Stimulated activated CD8-positive, alpha-beta memory T cell treated with anti-CD3 and anti-CD28 coated beads, Interleukin-7, amount 100 ng/mL, for 4 hours (primary cell): ENCODE measurements around the gene SPEF2.
A peak's percentile ranks its signal among the peaks of the same experiment; 100 is the strongest.
"Not testable (repeated sequence)": the region's sequence is repeated elsewhere in the genome, so short reads cannot be mapped to it uniquely, and the experiment has no call there.

Experiments
- DNase-seq, 2 donors: peaks; one replicate each; pipeline ENCODE4 v3.0.0-alpha.2; 2020; ENCODE audit warnings: low read depth in 2 of 2

The SPEF2 gene

DNA sequence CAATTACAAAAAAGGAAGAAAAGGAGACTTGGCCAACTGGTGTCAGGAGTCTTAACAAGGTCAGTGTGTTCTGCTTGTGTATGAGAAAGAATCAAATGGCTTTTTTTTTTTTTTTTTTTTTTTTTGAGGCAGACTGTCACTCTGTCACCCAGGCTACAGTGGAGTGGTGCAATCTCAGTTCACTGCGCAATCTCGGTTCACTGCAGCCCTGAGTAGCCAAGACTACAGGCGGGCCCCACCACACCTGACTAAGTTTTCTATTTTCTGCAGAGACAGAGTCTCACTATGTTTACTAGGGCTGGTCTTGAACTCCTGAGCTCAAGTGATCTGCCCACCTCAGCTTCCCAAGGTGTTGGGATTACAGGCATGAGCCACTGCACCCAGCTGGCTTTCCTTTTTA lies 236.0 kb downstream of the SPEF2 start:
- peak; percentile 37 to 41 for DNase-seq

GRCh38 chr5:35854248-35854647 lies 236.6 kb downstream of the SPEF2 start:
- peak; percentile 47 to 71 for DNase-seq

DNA sequence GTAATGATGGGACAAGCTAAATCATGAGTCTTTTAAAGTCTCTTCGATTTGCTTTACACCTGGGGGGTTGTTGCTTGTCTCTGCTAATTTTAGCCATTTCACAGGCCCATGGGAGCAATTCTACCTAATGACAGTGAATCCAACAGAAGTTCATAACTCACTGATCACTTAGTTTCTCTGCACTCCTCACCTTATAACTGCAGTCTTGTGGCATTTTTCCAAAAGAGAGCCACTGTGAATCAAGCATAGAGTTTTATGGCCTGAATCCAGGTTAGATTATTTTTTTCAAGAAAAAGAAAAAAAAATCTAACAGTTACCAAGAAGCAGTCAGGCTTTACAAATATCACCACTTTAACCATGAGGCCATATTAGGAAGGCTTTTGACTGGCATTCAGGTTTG lies 237.5 kb downstream of the SPEF2 start:
- DNase-seq, result no peak

GRCh38 chr5:35856186-35856764 lies 238.6 kb downstream of the SPEF2 start:
- DNase-seq, result not testable (repeated sequence)

- DNase-seq, result no peak
Observed at GRCh38 chr5:35856765-35857351, 239.2 kb downstream of the SPEF2 start, which contains the start of gene IL7R. Gene IL7R (plus strand): TSS chr5:35856891. CDS start chr5:35856978, 87 bp downstream.

- no peak for DNase-seq
Observed at GRCh38 chr5:35857606-35858205, 240.0 kb downstream of the SPEF2 start.

DNA sequence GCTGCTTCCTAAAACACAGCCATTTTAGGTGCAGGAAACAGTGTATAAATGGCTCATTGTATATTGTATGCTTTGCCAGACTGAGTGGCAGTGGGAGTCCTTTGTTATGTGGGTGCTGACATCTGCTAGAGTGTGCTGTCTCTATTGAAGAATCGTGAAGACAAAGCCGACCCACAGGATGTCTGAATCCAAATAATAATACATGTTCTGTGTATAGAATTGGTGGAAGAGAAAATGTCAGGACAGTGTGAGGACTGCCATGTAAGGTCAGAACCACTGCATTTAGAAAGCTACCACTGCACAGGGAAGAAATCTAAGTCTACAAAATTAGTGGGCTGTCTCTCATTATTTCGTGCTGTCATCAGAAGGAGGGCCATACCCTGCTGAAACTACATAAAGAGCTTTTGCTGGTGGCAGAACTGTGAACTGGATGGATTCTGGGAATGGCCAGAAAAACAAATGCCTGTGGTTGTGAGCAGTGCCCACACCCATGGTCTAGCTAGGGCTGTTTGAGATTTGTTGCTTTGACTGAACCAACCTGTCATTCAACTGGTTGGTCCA lies 241.5 kb downstream of the SPEF2 start:
- DNase-seq, result no peak

DNA sequence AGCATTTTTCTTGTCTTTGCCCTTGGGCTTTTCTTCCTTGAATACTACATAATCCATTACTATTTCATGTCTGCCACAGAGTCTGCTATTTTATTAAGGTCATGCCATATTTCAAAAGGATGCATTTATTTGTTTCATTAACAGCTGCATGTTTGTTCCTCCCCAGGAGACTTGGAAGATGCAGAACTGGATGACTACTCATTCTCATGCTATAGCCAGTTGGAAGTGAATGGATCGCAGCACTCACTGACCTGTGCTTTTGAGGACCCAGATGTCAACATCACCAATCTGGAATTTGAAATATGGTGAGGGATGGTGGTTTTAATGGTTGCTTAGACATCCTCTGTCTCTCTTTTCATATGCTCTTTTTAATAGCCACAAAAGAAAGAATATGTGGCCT lies 243.0 kb downstream of the SPEF2 start:
- DNase-seq, result no peak

DNA sequence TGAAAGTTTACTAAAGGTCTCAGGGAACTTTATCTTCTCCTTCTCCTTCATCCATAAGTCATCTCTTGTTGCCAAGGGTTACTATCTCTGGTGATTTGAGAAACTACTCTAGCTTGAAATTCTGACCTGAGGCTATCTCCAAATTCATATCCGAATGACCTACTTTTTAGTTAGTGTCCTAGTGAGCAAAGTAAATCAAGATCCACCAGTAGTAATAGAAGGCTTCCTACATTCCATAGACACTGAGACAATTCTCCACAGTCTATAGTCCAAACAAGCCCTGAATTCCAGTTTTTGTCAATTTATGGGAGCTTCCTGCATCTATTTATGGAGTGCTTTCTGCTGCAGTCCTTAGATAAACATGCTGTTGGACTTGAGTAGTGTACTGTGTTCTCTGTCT lies 244.1 kb downstream of the SPEF2 start:
- no peak for DNase-seq

DNA sequence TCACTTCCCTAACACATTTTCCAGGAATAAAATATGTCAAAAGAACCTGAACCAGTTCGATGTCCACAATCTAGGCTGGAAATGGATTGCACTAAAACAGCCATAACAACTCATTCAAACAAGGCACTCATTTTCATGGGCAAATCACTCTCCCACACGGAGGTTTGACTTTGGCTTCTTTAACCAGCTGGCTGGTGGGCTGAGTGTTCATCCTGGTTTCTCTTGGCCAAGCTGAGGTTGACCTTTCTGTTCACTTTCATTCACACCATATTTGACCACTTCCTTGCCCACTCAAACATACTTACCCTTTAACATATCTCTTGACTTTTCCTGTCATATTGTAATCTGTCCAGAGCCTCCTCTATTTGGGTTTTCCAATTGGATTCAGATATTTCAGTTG lies 244.5 kb downstream of the SPEF2 start:
- DNase-seq, result no peak

DNA sequence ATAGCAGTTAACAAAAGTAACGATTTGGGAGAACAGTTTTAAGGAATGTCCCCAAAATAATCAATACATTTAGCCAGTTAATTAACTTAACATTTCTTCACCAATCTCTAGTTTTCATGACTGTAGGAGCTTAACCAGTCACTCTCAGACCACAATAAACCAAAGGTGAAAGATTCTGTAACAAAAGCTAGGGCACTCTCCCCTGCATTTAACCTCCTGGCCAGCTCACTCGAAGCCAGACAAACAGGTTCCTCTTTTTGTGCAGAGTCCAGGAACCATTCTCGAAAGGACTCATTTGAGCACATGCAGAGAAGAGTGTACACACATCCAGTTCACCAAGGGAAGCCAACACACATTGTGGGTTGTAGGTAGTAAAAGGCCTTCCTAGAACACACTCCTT lies 245.5 kb downstream of the SPEF2 start:
- DNase-seq, result no peak
